Endothelial cell of coronary artery (primary cell): Measurements from ENCODE around the gene TCEAL1. TPM values are rescaled to one million over a fixed set of nuclear protein-coding genes. Genes with fewer than 3 reads are reported as not detected.

ENCODE experiments used
- total RNA-seq: library from RNA; depleted of rRNA; stranded (reverse); fragments of >200 nt; gene quantifications from 2 replicates; pipeline ENCODE4 v1.2.3, GENCODE V29; 2014

TCEAL1 gene
- 12.5 and 18.2 TPM in 2 replicates for total RNA-seq

GRCh38 chrX:103628386-103629317, at the start of gene TCEAL1:
Gene TCEAL1, plus strand, starts transcription at chrX:103628975. Its CDS starts 942 bp downstream, at chrX:103629917.

GRCh38 chrX:103585411-103586313, 43.1 kb upstream of the TCEAL1 start, which contains the start of gene TCEAL4:
Gene TCEAL4, plus strand, starts transcription at chrX:103585515. Its CDS starts 1,161 bp downstream, at chrX:103586676.

GRCh38 chrX:103607364-103608305, 21.1 kb upstream of the TCEAL1 start, which contains the start of gene TCEAL3:
Gene TCEAL3, plus strand, starts transcription at chrX:103607963. Its CDS starts 1,102 bp downstream, at chrX:103609065.

Other genes starting within 250 kb of the TCEAL1 start
- gene RAB40A, start 109.5 kb upstream of the TCEAL1 start, total RNA-seq, result 0.09 TPM in 1 of 2 replicates, not detected in the other
- gene TCEAL4, start 43.5 kb upstream of the TCEAL1 start, total RNA-seq, result 41.6 and 56.7 TPM in 2 replicates
- 11.9 and 15.4 TPM in 2 replicates for gene TCEAL3, start 21.0 kb upstream of the TCEAL1 start, total RNA-seq
- gene MORF4L2, start 57.7 kb downstream of the TCEAL1 start, total RNA-seq, result 466 and 560 TPM in 2 replicates
- not detected in 2 replicates for gene TMEM31, start 81.9 kb downstream of the TCEAL1 start, total RNA-seq
- gene PLP1, start 147.9 kb downstream of the TCEAL1 start, total RNA-seq, result not detected in 2 replicates
- gene RAB9B, start 203.3 kb downstream of the TCEAL1 start, total RNA-seq, result 0.28 and 0.54 TPM in 2 replicates